HG03064 (cell line): ENCODE measurements around the gene SLC16A11.
"Not testable (repeated sequence)": the region's sequence is repeated elsewhere in the genome, so short reads cannot be mapped to it uniquely, and the experiment has no call there.

Experiments used
- ATAC-seq: cut with Tn5 transposase; IDR thresholded peaks from one replicate; pipeline ENCODE4 v1.9.1; 2021; ENCODE audit warnings: low read depth; ENCODE audit not compliant: unreplicated experiment

Gene SLC16A11

GRCh38 chr17:7043497-7044198 lies at the start of gene SLC16A11:
Gene SLC16A11 (minus strand): TSS chr17:7044092. CDS start chr17:7043513, 579 bp downstream.
- ATAC-seq = no peak

- ATAC-seq = not testable (repeated sequence)
Measured at GRCh38 chr17:7091311-7092005, 47.6 kb upstream of the SLC16A11 start.

GRCh38 chr17:7089570-7089969 lies 45.7 kb upstream of the SLC16A11 start:
- ATAC-seq = not testable (repeated sequence)

- ATAC-seq = not testable (repeated sequence)
Measured at GRCh38 chr17:7088442-7088841, 44.5 kb upstream of the SLC16A11 start.

GRCh38 chr17:7084088-7084487 lies 40.2 kb upstream of the SLC16A11 start:
- no peak for ATAC-seq

- no peak for ATAC-seq
Measured at GRCh38 chr17:7083592-7083991, 39.7 kb upstream of the SLC16A11 start.

GRCh38 chr17:7081341-7082062 lies 37.6 kb upstream of the SLC16A11 start:
- ATAC-seq = no peak

GRCh38 chr17:7080456-7081041 lies 36.7 kb upstream of the SLC16A11 start:
- no peak for ATAC-seq

- ATAC-seq = no peak
Measured at GRCh38 chr17:7079581-7080455, 35.9 kb upstream of the SLC16A11 start, which contains the start of gene CLEC10A. Gene CLEC10A (minus strand): TSS chr17:7080251. CDS start chr17:7078812, 1,439 bp downstream.

GRCh38 chr17:7078711-7079110 lies 34.8 kb upstream of the SLC16A11 start:
- no peak for ATAC-seq

- ATAC-seq = no peak
Measured at GRCh38 chr17:7077911-7078546, 34.1 kb upstream of the SLC16A11 start.

GRCh38 chr17:7074931-7075330 lies 31.0 kb upstream of the SLC16A11 start:
- ATAC-seq = no peak

- ATAC-seq = no peak
Measured at GRCh38 chr17:7072406-7072805, 28.5 kb upstream of the SLC16A11 start.

- ATAC-seq = no peak
Measured at GRCh38 chr17:7070712-7071111, 26.8 kb upstream of the SLC16A11 start.

GRCh38 chr17:7068268-7068667 lies 24.4 kb upstream of the SLC16A11 start:
- no peak for ATAC-seq

- no peak for ATAC-seq
Measured at GRCh38 chr17:7067198-7067597, 23.3 kb upstream of the SLC16A11 start.

GRCh38 chr17:7064261-7064660 lies 20.4 kb upstream of the SLC16A11 start:
- no peak for ATAC-seq

GRCh38 chr17:7063518-7064094 lies 19.7 kb upstream of the SLC16A11 start:
- ATAC-seq = no peak
